Measurements from ENCODE around the gene CISD3. TPM values are rescaled to one million over a fixed set of nuclear protein-coding genes. Genes with fewer than 3 reads are reported as not detected.
A peak's percentile ranks its signal among the peaks of the same experiment; 100 is the strongest.

Gene CISD3
- total and polyA plus RNA-seq, 2 of the 8 experiments (the other 6 are each of a cell fraction or from before 2014, with no cell fraction given) = 9.4 to 11.1 TPM

GRCh38 chr17:38761612-38762011 is 31.5 kb downstream of the CISD3 start:
- Histone ChIP-seq H3K4me3 (ENCODE audit: extremely low read depth in 1 of 4, insufficient read depth in 2 of 4, low read depth in 3 of 4, low read length in 4 of 4) (no peak overlapping the region), H4K5ac (ENCODE audit: insufficient read length, low read depth, low read length) (no peak overlapping the region), H3K79me2 (ENCODE audit: control insufficient read depth in 1 of 2, insufficient read depth in 2 of 2, low read length in 2 of 2) (no peaks in the 10 kb centered on the region), H3K4me2 (ENCODE audit: insufficient read depth in 1 of 2, low read depth in 2 of 2, low read length in 2 of 2) (no peak overlapping the region), H2BK20ac (ENCODE audit: low read length) (no peak overlapping the region), H2BK12ac (ENCODE audit: low read depth, low read length) (no peak overlapping the region), H3K18ac (ENCODE audit: extremely low read depth, low read length) (no peak overlapping the region), H2BK120ac (replicated peaks; ENCODE audit: low read depth, low read length) (no peak overlapping the region), H2AK5ac (ENCODE audit: low read depth, low read length) (no peak overlapping the region), H3K27me3 (replicated peaks in 1 of 4; ENCODE audit: control insufficient read depth in 3 of 4, extremely low read depth in 1 of 4, insufficient read depth in 3 of 4, low read length in 3 of 4) (no peaks in the 10 kb centered on the region), H2AFZ (ENCODE audit: low read length) (no peak overlapping the region), H2BK5ac (ENCODE audit: low read depth, low read length) (no peak overlapping the region), H3K23ac (ENCODE audit: insufficient read length) (no peak overlapping the region), H3K4ac (replicated peaks; ENCODE audit: insufficient read length, low read depth, low read length) (no peak overlapping the region), H2BK15ac (ENCODE audit: low read length) (no peak overlapping the region), H3K9me3 (ENCODE audit: insufficient read depth in 2 of 2, low read depth in 1 of 2, low read length in 1 of 2) (no peaks in the 10 kb centered on the region), H3K4me1 (replicated peaks in 1 of 4; ENCODE audit: control insufficient read depth in 3 of 4, insufficient read depth in 4 of 4, low read length in 3 of 4) (no peaks in the 10 kb centered on the region), H4K20me1 (replicated peaks in 1 of 2; ENCODE audit: control insufficient read depth in 1 of 2, insufficient read depth in 2 of 2, low read length in 2 of 2) (peaks cover 0 to 4% of the 10 kb centered on the region in 2 experiments), H3K36me3 (ENCODE audit: control insufficient read depth in 2 of 4, insufficient read depth in 4 of 4, low read length in 3 of 4) (peaks cover 18 to 48% (median 38%) of the 10 kb centered on the region in 4 experiments), H3K23me2 (ENCODE audit: low read depth, low read length) (no peaks in the 10 kb centered on the region), H3K9ac (replicated peaks in 1 of 4; ENCODE audit: extremely low read depth in 1 of 4, low read depth in 3 of 4, low read length in 3 of 4) (no peak overlapping the region), H3K14ac (ENCODE audit: insufficient read length) (no peak overlapping the region), H3K79me1 (ENCODE audit: low read depth, low read length) (no peaks in the 10 kb centered on the region), H3K27ac (ENCODE audit: low read depth, low read length) (no peak overlapping the region), H4K91ac (replicated peaks; ENCODE audit: insufficient read length, low read length) (no peak overlapping the region), H4K8ac (ENCODE audit: extremely low read depth, insufficient read depth, low read length) (no peak overlapping the region), H3K56ac (replicated peaks; ENCODE audit: insufficient read length, low read depth, low read length) (no peak overlapping the region)
- ChIA-PET CTCF (ENCODE audit: partially characterized antibody) (interaction anchor here (0.6 to 2.4 kb wide), 29 partner anchors 9 to 438 kb away, joined by 3 to 11 read pairs (median 3); partner anchors contain the start of gene PSMB3), POLR2A (ENCODE audit: partially characterized antibody) (interaction anchor here (0.7 to 2.9 kb wide), 9 partner anchors 9 to 91 kb away, joined by 3 to 8 read pairs (median 4); partner anchors contain the start of gene PSMB3)
- 55% methylated on average over 4 of the region's 4 CpGs; no CpG with 5 or more reads in 1 of the 2 experiments for whole genome bisulfite sequencing, 2 experiments (ENCODE audit: extremely low coverage in 1 of 2, insufficient coverage in 1 of 2, insufficient read length in 1 of 2, insufficient replicate concordance in 2 of 2, low coverage in 1 of 2, low lambda C conversion rate in 2 of 2, missing lambda C conversion rate in 1 of 2)
- DNase-seq (ENCODE audit: low read depth in 1 of 2, low spot score in 2 of 2) (peak in 1 of 2 experiments; percentile 75), FAIRE-seq (no peak)
- TF ChIP-seq HDAC2 (IDR thresholded peaks at IDR 0.05; ENCODE audit: borderline replicate concordance in 1 of 2, low read depth in 2 of 2, low read length in 2 of 2) (0 out of 4 replicates have a peak, but pooled peaks of 1 of the 2 experiments have one; percentile 30), CTCF (IDR thresholded peaks at IDR 0.05; ENCODE audit: control extremely low read depth in 1 of 3, insufficient read depth in 1 of 3, low read depth in 1 of 3, low read length in 3 of 3) (peak; percentile 75 to 95 (median 93)), SIN3A (conservative IDR thresholded peaks at IDR 0.05 in 1 of 2, IDR thresholded peaks at IDR 0.05 in 1 of 2; ENCODE audit: low read depth in 1 of 2, low read length in 2 of 2) (peak in 1 of 2 experiments; percentile 95; a peak in 3 of 4 replicates), MAX (IDR thresholded peaks at IDR 0.05) (peak; percentile 30; the same call in 1 of the 2 replicates), POLR2AphosphoS5 (IDR thresholded peaks at IDR 0.05; ENCODE audit: low read depth, low read length) (no peak), SAP30 (IDR thresholded peaks at IDR 0.05; ENCODE audit: insufficient read depth, insufficient replicate concordance, low read length) (peak; percentile 36), CREB1 (IDR thresholded peaks at IDR 0.05) (0 out of 2 replicates have a peak, but pooled peaks have one; percentile 23), TEAD4 (IDR thresholded peaks at IDR 0.05; ENCODE audit: low read depth, low read length) (no peak), RAD21 (IDR thresholded peaks at IDR 0.05 in 1 of 2, conservative IDR thresholded peaks at IDR 0.05 in 1 of 2; ENCODE audit: low read depth in 2 of 2, low read length in 2 of 2) (peak; percentile 82 to 85)

Measured in H1 (cell line).